Activated CD4-positive, alpha-beta memory T cell treated with anti-CD3 and anti-CD28 coated beads, Interleukin-2, amount 10 ng/mL, durations not matched to agents 7 days and 5 days (primary cell): ENCODE measurements around the gene ADAM8. TPM values are rescaled to one million over a fixed set of nuclear protein-coding genes. Genes with fewer than 3 reads are reported as not detected.
"Not testable (repeated sequence)": the region's sequence is repeated elsewhere in the genome, so short reads cannot be mapped to it uniquely, and the experiment has no call there.

Experiments
- CTCF ChIA-PET: fragments of 350-600 bp; sonication (Branson Sonifier 250); formaldehyde crosslinking; loops from one replicate; lab custom pipeline; 2021; ENCODE audit warnings: antibody characterized with exemption, inconsistent platforms; lab: Charles Lee
- POLR2A ChIA-PET: fragments of 350-600 bp; sonication (Branson Sonifier 250); formaldehyde crosslinking; loops from one replicate; lab custom pipeline; 2021; ENCODE audit warnings: antibody characterized with exemption; lab: Charles Lee
- DNase-seq: peaks from one replicate; pipeline ENCODE4 v3.0.0-alpha.2; 2020
- H3K27ac Mint-ChIP-seq: one replicate; pipeline ENCODE4 v1.8.0; 2021; ENCODE audit warnings: mild to moderate bottlenecking, mixed read lengths
- H3K27me3 Mint-ChIP-seq: one replicate; pipeline ENCODE4 v1.8.0; 2021; ENCODE audit warnings: mixed read lengths
- H3K36me3 Mint-ChIP-seq: one replicate; pipeline ENCODE4 v1.8.0; 2021; ENCODE audit warnings: low read depth, mixed read lengths
- H3K4me1 Mint-ChIP-seq: one replicate; pipeline ENCODE4 v1.8.0; 2021; ENCODE audit warnings: mixed read lengths
- H3K4me3 Mint-ChIP-seq: one replicate; pipeline ENCODE4 v1.8.0; 2021; ENCODE audit warnings: mild to moderate bottlenecking, mixed read lengths
- H3K9me3 Mint-ChIP-seq: one replicate; pipeline ENCODE4 v1.8.0; 2021; ENCODE audit warnings: mixed read lengths
- total RNA-seq, 2 experiments: library from RNA; stranded (reverse); gene quantifications; one replicate each; pipeline ENCODE4 v1.2.3, GENCODE V29; 2021

ADAM8 gene
- total RNA-seq = 100 to 1,000 TPM; 206 to 207 TPM

GRCh38 chr10:133276435-133277201, at the start of gene ADAM8:
ADAM8 (minus strand) TSS chr10:133276868; CDS start chr10:133276817, 51 bp downstream.
- H3K27ac Mint-ChIP-seq = peak within 1 kb of the TSS; percentile 97
- no peaks in the 10 kb centered on the region for H3K9me3 Mint-ChIP-seq
- H3K27me3 Mint-ChIP-seq = no peaks in the 10 kb centered on the region
- ChIA-PET CTCF (interaction anchor here (2.1 to 2.7 kb wide), 4 partner anchors 14 to 31 kb away, joined by 10 to 16 read pairs (median 12); no protein-coding TSS in a partner anchor), POLR2A (interaction anchor here (1.0 to 4.2 kb wide), 7 partner anchors 14 to 133 kb away, joined by 4 to 113 read pairs (median 16); no protein-coding TSS in a partner anchor)
- peaks cover 36% of the 10 kb centered on the region for H3K4me1 Mint-ChIP-seq
- peak; percentile 78 for DNase-seq
- peaks cover 26% of the 10 kb centered on the region for H3K36me3 Mint-ChIP-seq
- H3K4me3 Mint-ChIP-seq = peak within 1 kb of the TSS; percentile 91

- CTCF ChIA-PET = no interaction called here
Measured at GRCh38 chr10:133326223-133326551, 49.5 kb upstream of the ADAM8 start.

GRCh38 chr10:133325440-133326222, 49.0 kb upstream of the ADAM8 start:
- H3K9me3 Mint-ChIP-seq = no peaks in the 10 kb centered on the region
- DNase-seq = no peak
- peaks cover 39% of the 10 kb centered on the region for H3K27me3 Mint-ChIP-seq
- ChIA-PET POLR2A (no interaction called here), CTCF (no interaction called here)
- H3K36me3 Mint-ChIP-seq = no peaks in the 10 kb centered on the region
- no peak overlapping the region for H3K4me3 Mint-ChIP-seq
- no peak overlapping the region for H3K27ac Mint-ChIP-seq
- H3K4me1 Mint-ChIP-seq = peaks cover 11% of the 10 kb centered on the region

More at GRCh38 chr10:133326223-133326551, 49.5 kb upstream of the ADAM8 start:
- Mint-ChIP-seq H3K4me3 (no peak overlapping the region), H3K4me1 (peaks cover 11% of the 10 kb centered on the region), H3K36me3 (no peaks in the 10 kb centered on the region), H3K27ac (no peak overlapping the region), H3K27me3 (peaks cover 45% of the 10 kb centered on the region), H3K9me3 (no peaks in the 10 kb centered on the region)
- POLR2A ChIA-PET = no interaction called here
- no peak for DNase-seq

GRCh38 chr10:133324857-133325260, 48.2 kb upstream of the ADAM8 start:
- no peak for DNase-seq
- ChIA-PET POLR2A (no interaction called here), CTCF (interaction anchor here (1.0 to 1.2 kb wide), 2 partner anchors 10 to 17 kb away, joined by 5 to 6 read pairs; no protein-coding TSS in a partner anchor)
- peaks cover 9% of the 10 kb centered on the region for H3K4me1 Mint-ChIP-seq
- peaks cover 40% of the 10 kb centered on the region for H3K27me3 Mint-ChIP-seq
- peaks cover 3% of the 10 kb centered on the region for H3K9me3 Mint-ChIP-seq
- no peak overlapping the region for H3K27ac Mint-ChIP-seq
- H3K4me3 Mint-ChIP-seq = no peak overlapping the region
- H3K36me3 Mint-ChIP-seq = no peaks in the 10 kb centered on the region

GRCh38 chr10:133324198-133324792, 47.6 kb upstream of the ADAM8 start:
- Mint-ChIP-seq H3K27ac (no peak overlapping the region), H3K4me3 (no peak overlapping the region), H3K27me3 (peaks cover 39% of the 10 kb centered on the region), H3K36me3 (no peaks in the 10 kb centered on the region), H3K9me3 (peaks cover 3% of the 10 kb centered on the region), H3K4me1 (peaks cover 8% of the 10 kb centered on the region)
- DNase-seq = peak; percentile 64
- ChIA-PET POLR2A (interaction anchor here (1.0 kb wide), 1 partner anchor 17 kb away, joined by 3 read pairs; no protein-coding TSS in a partner anchor), CTCF (interaction anchor here (1.0 to 1.2 kb wide), 2 partner anchors 9 to 16 kb away, joined by 5 to 6 read pairs; no protein-coding TSS in a partner anchor)

- Mint-ChIP-seq H3K4me1 (peaks cover 15% of the 10 kb centered on the region), H3K27me3 (peaks cover 27% of the 10 kb centered on the region)
- DNase-seq, H3K4me3 Mint-ChIP-seq, H3K9me3 Mint-ChIP-seq, POLR2A ChIA-PET, H3K36me3 Mint-ChIP-seq, H3K27ac Mint-ChIP-seq: not testable (repeated sequence)
- CTCF ChIA-PET = interaction anchor here (1.7 kb wide), 1 partner anchor 7 kb away, joined by 11 read pairs; no protein-coding TSS in a partner anchor
Measured at GRCh38 chr10:133322064-133322709, 45.5 kb upstream of the ADAM8 start.

- H3K4me3 Mint-ChIP-seq, DNase-seq, H3K9me3 Mint-ChIP-seq, H3K36me3 Mint-ChIP-seq, H3K27ac Mint-ChIP-seq, POLR2A ChIA-PET: not testable (repeated sequence)
- peaks cover 20% of the 10 kb centered on the region for H3K4me1 Mint-ChIP-seq
- CTCF ChIA-PET = interaction anchor here (0.7 to 1.7 kb wide), 3 partner anchors 9 to 26 kb away, joined by 4 to 11 read pairs (median 4); no protein-coding TSS in a partner anchor
- H3K27me3 Mint-ChIP-seq = peaks cover 15% of the 10 kb centered on the region
Measured at GRCh38 chr10:133320852-133321422, 44.3 kb upstream of the ADAM8 start.

GRCh38 chr10:133318494-133319127, 41.9 kb upstream of the ADAM8 start:
- DNase-seq = peak; percentile 75
- H3K36me3 Mint-ChIP-seq = no peaks in the 10 kb centered on the region
- H3K9me3 Mint-ChIP-seq = peaks cover 3% of the 10 kb centered on the region
- H3K27ac Mint-ChIP-seq = no peak overlapping the region
- peak overlapping the region; percentile 54 for H3K4me3 Mint-ChIP-seq
- H3K4me1 Mint-ChIP-seq = peaks cover 15% of the 10 kb centered on the region
- H3K27me3 Mint-ChIP-seq = peaks cover 12% of the 10 kb centered on the region
- POLR2A ChIA-PET = no interaction called here
- CTCF ChIA-PET = interaction anchor here (0.6 to 0.7 kb wide), 2 partner anchors 11 to 16 kb away, joined by 3 read pairs; no protein-coding TSS in a partner anchor

GRCh38 chr10:133316732-133317131, 40.1 kb upstream of the ADAM8 start:
- POLR2A ChIA-PET = no interaction called here
- H3K4me3 Mint-ChIP-seq = no peak overlapping the region
- H3K27me3 Mint-ChIP-seq = peaks cover 10% of the 10 kb centered on the region
- peaks cover 3% of the 10 kb centered on the region for H3K9me3 Mint-ChIP-seq
- peaks cover 15% of the 10 kb centered on the region for H3K4me1 Mint-ChIP-seq
- no peak for DNase-seq
- H3K36me3 Mint-ChIP-seq = peaks cover 7% of the 10 kb centered on the region
- no peak overlapping the region for H3K27ac Mint-ChIP-seq
- CTCF ChIA-PET = interaction anchor here (1.3 kb wide), 1 partner anchor 13 kb away, joined by 6 read pairs; no protein-coding TSS in a partner anchor

- Mint-ChIP-seq H3K4me1 (peaks cover 15% of the 10 kb centered on the region), H3K27me3 (peaks cover 10% of the 10 kb centered on the region), H3K36me3 (peaks cover 7% of the 10 kb centered on the region), H3K4me3 (no peak overlapping the region), H3K9me3 (peaks cover 3% of the 10 kb centered on the region), H3K27ac (no peak overlapping the region)
- no peak for DNase-seq
- POLR2A ChIA-PET = no interaction called here
- CTCF ChIA-PET = interaction anchor here (1.3 to 1.9 kb wide), 2 partner anchors 13 to 173 kb away, joined by 6 to 9 read pairs; no protein-coding TSS in a partner anchor
Measured at GRCh38 chr10:133316266-133316665, 39.6 kb upstream of the ADAM8 start.

GRCh38 chr10:133315847-133316246, 39.2 kb upstream of the ADAM8 start:
- peaks cover 3% of the 10 kb centered on the region for H3K9me3 Mint-ChIP-seq
- peaks cover 15% of the 10 kb centered on the region for H3K4me1 Mint-ChIP-seq
- peaks cover 10% of the 10 kb centered on the region for H3K27me3 Mint-ChIP-seq
- CTCF ChIA-PET = interaction anchor here (1.0 to 1.9 kb wide), 4 partner anchors 9 to 172 kb away, joined by 3 to 9 read pairs (median 6); no protein-coding TSS in a partner anchor
- H3K4me3 Mint-ChIP-seq = no peak overlapping the region
- POLR2A ChIA-PET = no interaction called here
- peaks cover 8% of the 10 kb centered on the region for H3K36me3 Mint-ChIP-seq
- DNase-seq = no peak
- no peak overlapping the region for H3K27ac Mint-ChIP-seq
